Measurements from ENCODE around the gene FAM187B. TPM values are rescaled to one million over a fixed set of nuclear protein-coding genes. Genes with fewer than 3 reads are reported as not detected.

Gene FAM187B
- total and polyA plus RNA-seq, 2 of the 8 experiments (the other 6 are each of a cell fraction or from before 2014, with no cell fraction given), result not detected

- no peak for TF ChIP-seq ATF3 (IDR thresholded peaks at IDR 0.05; ENCODE audit: insufficient read depth, low read depth, low read length)
- TF ChIP-seq CTCF (IDR thresholded peaks at IDR 0.05; ENCODE audit: control extremely low read depth in 1 of 3, insufficient read depth in 1 of 3, low read depth in 1 of 3, low read length in 3 of 3), result no peak
- TF ChIP-seq SP4 (IDR thresholded peaks at IDR 0.05; ENCODE audit: low read length), result no peak
- no peak for TF ChIP-seq EZH2 (IDR thresholded peaks at IDR 0.05; ENCODE audit: low read depth, low read length, severe bottlenecking)
Measured at GRCh38 chr19:35212241-35212640, 16.3 kb downstream of the FAM187B start (continued).
